ENCODE data around the gene PRR7. TPM values are rescaled to one million over a fixed set of nuclear protein-coding genes. Genes with fewer than 3 reads are reported as not detected.
A peak's percentile ranks its signal among the peaks of the same experiment; 100 is the strongest.

PRR7 gene
- total and polyA plus RNA-seq, 2 of the 13 experiments (the other 11 are each of a cell fraction or from before 2014, with no cell fraction given): 4.8 to 5.0 TPM

DNA sequence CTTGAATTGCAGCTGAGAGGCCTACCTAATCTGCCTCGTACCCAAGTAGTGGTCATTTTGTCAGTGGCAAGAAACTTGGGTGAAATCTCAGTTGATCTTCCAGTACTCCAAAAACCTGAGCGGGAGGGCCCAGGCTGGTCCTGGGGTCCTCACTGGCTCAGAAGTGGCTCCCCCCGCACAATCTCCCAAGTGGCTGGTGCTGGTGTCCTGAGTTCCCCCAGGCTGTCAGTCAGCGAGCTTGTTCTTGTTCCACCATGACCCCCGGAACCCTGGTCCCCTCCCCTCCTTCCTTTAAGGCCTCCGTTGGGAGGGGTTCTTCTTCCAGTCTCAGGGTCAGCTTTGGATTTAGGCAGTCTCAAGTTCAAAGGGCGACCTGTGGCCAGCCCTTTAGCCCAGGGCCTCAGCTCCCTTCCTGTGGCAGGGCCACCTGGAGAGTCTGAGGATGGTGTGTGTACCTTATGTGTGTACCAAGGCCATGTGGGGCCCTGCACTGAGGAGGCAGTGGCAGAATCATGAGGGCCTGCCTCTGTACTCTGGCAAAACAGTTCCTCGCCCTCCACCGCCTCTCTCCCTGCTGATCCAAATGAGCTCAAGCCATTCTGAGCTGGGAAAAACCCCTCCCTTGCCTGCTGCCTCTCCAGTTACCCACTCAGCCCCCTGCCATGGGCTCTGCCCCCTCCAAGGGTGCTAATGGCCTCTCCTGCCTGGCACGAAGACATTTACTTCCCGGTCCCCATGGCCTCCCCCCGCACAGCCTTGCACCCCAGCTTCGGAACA is 31.3 kb downstream of the PRR7 start (continued):
- TF ChIP-seq SOX13 (IDR thresholded peaks at IDR 0.05) (no peak), SOX13 (CRISPR knock-in tag; conservative IDR thresholded peaks at IDR 0.05 in 1 of 2, IDR thresholded peaks at IDR 0.05 in 1 of 2) (0 out of 4 replicates have a peak, but pooled peaks of 1 of the 2 experiments have one; percentile 6), ZNF746 (CRISPR knock-in tag; IDR thresholded peaks at IDR 0.05) (no peak), ZSCAN25 (CRISPR knock-in tag; IDR thresholded peaks at IDR 0.05) (0 out of 2 replicates have a peak, but pooled peaks have one; percentile 33), SP1 (IDR thresholded peaks at IDR 0.05) (no peak), SP1 (CRISPR knock-in tag; IDR thresholded peaks at IDR 0.05) (0 out of 2 replicates have a peak, but pooled peaks have one; percentile 9), ZNF777 (CRISPR knock-in tag; IDR thresholded peaks at IDR 0.05) (no peak), ZNF614 (CRISPR knock-in tag; IDR thresholded peaks at IDR 0.05; ENCODE audit: borderline replicate concordance) (no peak), NFATC3 (CRISPR knock-in tag; IDR thresholded peaks at IDR 0.05) (no peak), ETV6 (CRISPR knock-in tag; conservative IDR thresholded peaks at IDR 0.05) (no peak), ZC3H4 (CRISPR knock-in tag; IDR thresholded peaks at IDR 0.05; ENCODE audit: borderline replicate concordance) (no peak), NR2C2 (CRISPR knock-in tag; IDR thresholded peaks at IDR 0.05; ENCODE audit: borderline replicate concordance) (no peak), MTA1 (CRISPR knock-in tag; IDR thresholded peaks at IDR 0.05; ENCODE audit: borderline replicate concordance) (0 out of 2 replicates have a peak, but pooled peaks have one; percentile 44), KLF15 (CRISPR knock-in tag; IDR thresholded peaks at IDR 0.05; ENCODE audit: borderline replicate concordance) (no peak), ZMAT3 (CRISPR knock-in tag; conservative IDR thresholded peaks at IDR 0.05) (no peak), SAP130 (CRISPR knock-in tag; IDR thresholded peaks at IDR 0.05; ENCODE audit: low read depth) (peak; percentile 58), SRSF9 (IDR thresholded peaks at IDR 0.05; ENCODE audit: borderline replicate concordance, insufficient read depth, low read depth, low read length, poor library complexity, severe bottlenecking) (no peak), ZNF772 (CRISPR knock-in tag; IDR thresholded peaks at IDR 0.05) (no peak)
- TF ChIP-seq, protein P1, sequence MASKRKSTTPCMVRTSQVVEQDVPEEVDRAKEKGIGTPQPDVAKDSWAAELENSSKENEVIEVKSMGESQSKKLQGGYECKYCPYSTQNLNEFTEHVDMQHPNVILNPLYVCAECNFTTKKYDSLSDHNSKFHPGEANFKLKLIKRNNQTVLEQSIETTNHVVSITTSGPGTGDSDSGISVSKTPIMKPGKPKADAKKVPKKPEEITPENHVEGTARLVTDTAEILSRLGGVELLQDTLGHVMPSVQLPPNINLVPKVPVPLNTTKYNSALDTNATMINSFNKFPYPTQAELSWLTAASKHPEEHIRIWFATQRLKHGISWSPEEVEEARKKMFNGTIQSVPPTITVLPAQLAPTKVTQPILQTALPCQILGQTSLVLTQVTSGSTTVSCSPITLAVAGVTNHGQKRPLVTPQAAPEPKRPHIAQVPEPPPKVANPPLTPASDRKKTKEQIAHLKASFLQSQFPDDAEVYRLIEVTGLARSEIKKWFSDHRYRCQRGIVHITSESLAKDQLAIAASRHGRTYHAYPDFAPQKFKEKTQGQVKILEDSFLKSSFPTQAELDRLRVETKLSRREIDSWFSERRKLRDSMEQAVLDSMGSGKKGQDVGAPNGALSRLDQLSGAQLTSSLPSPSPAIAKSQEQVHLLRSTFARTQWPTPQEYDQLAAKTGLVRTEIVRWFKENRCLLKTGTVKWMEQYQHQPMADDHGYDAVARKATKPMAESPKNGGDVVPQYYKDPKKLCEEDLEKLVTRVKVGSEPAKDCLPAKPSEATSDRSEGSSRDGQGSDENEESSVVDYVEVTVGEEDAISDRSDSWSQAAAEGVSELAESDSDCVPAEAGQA (IDR thresholded peaks at IDR 0.05; ENCODE audit: low read depth): no peak
- TF ChIP-seq, protein P1 (CRISPR knock-in tag; IDR thresholded peaks at IDR 0.05; ENCODE audit: borderline replicate concordance): no peak
- TF ChIP-seq, protein P2, sequence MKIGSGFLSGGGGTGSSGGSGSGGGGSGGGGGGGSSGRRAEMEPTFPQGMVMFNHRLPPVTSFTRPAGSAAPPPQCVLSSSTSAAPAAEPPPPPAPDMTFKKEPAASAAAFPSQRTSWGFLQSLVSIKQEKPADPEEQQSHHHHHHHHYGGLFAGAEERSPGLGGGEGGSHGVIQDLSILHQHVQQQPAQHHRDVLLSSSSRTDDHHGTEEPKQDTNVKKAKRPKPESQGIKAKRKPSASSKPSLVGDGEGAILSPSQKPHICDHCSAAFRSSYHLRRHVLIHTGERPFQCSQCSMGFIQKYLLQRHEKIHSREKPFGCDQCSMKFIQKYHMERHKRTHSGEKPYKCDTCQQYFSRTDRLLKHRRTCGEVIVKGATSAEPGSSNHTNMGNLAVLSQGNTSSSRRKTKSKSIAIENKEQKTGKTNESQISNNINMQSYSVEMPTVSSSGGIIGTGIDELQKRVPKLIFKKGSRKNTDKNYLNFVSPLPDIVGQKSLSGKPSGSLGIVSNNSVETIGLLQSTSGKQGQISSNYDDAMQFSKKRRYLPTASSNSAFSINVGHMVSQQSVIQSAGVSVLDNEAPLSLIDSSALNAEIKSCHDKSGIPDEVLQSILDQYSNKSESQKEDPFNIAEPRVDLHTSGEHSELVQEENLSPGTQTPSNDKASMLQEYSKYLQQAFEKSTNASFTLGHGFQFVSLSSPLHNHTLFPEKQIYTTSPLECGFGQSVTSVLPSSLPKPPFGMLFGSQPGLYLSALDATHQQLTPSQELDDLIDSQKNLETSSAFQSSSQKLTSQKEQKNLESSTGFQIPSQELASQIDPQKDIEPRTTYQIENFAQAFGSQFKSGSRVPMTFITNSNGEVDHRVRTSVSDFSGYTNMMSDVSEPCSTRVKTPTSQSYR (CRISPR knock-in tag; IDR thresholded peaks at IDR 0.05; ENCODE audit: borderline replicate concordance): no peak

All from HepG2 (cell line).